Measurements from ENCODE around the gene SPIRE1. TPM values are rescaled to one million over a fixed set of nuclear protein-coding genes. Genes with fewer than 3 reads are reported as not detected.
"Not testable (repeated sequence)": the region's sequence is repeated elsewhere in the genome, so short reads cannot be mapped to it uniquely, and the experiment has no call there.

Gene SPIRE1
- total RNA-seq, 2 experiments from 2014 or later, result 0.99 to 1.4 TPM

DNA sequence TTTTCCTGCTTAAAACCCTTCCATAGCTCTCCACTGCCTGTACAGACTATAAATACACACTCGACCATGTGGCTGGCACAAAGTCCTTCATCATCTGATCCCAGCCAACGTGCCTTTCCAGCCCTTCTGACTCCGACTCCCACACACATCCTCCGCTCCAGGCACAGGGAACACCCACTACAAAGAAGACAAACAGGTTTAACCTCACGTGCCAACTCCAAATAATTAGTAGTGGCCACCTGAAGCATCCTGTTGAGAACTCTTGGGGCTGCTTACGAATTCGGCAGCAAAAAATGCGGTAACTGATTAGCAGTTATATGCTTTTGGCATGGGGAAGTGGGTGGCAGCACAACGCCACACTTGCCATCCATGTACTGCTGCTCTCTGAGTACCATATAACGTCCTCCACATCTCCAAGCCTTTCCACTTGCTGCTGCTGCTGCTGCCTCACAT, 12.1 kb downstream of the SPIRE1 start:
- ChIA-PET POLR2A (no interaction called here), CTCF (interaction anchor here (1.2 kb wide), 1 partner anchor 16 kb away, joined by 3 read pairs; no protein-coding TSS in a partner anchor)
- H3K9me3 Mint-ChIP-seq, result no peaks in the 10 kb centered on the region
- Histone ChIP-seq H3K36me3 (ENCODE audit: insufficient read depth, low read length) (no peaks in the 10 kb centered on the region), H3K27me3 (ENCODE audit: control insufficient read depth in 1 of 2, insufficient read depth in 2 of 2, low read length in 2 of 2) (peaks cover 0 to 3% of the 10 kb centered on the region in 2 experiments), H3K9me3 (ENCODE audit: control insufficient read depth in 1 of 2, insufficient read depth in 1 of 2, low read length in 2 of 2) (no peaks in the 10 kb centered on the region), H3K4me3 (ENCODE audit: low read length) (no peak overlapping the region), H3K27ac (ENCODE audit: low read depth in 1 of 2, low read length in 2 of 2) (no peak overlapping the region), H3K4me1 (ENCODE audit: insufficient read depth, low read length) (no peaks in the 10 kb centered on the region)
- H3K27me3 Mint-ChIP-seq, result peaks cover 33% of the 10 kb centered on the region
- H3K27ac Mint-ChIP-seq, result no peak overlapping the region
- TF ChIP-seq, protein P1, sequence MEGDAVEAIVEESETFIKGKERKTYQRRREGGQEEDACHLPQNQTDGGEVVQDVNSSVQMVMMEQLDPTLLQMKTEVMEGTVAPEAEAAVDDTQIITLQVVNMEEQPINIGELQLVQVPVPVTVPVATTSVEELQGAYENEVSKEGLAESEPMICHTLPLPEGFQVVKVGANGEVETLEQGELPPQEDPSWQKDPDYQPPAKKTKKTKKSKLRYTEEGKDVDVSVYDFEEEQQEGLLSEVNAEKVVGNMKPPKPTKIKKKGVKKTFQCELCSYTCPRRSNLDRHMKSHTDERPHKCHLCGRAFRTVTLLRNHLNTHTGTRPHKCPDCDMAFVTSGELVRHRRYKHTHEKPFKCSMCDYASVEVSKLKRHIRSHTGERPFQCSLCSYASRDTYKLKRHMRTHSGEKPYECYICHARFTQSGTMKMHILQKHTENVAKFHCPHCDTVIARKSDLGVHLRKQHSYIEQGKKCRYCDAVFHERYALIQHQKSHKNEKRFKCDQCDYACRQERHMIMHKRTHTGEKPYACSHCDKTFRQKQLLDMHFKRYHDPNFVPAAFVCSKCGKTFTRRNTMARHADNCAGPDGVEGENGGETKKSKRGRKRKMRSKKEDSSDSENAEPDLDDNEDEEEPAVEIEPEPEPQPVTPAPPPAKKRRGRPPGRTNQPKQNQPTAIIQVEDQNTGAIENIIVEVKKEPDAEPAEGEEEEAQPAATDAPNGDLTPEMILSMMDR (IDR thresholded peaks at IDR 0.05), result no peak
- H3K36me3 Mint-ChIP-seq (ENCODE audit: low read depth), result no peaks in the 10 kb centered on the region
- DNase-seq (no peak), ATAC-seq (ENCODE audit: poor library complexity) (no peak)
- intact Hi-C loops (cut with DNase I, micrococcal nuclease), result no loop called here
- no peak overlapping the region for H3K4me3 Mint-ChIP-seq
- no peaks in the 10 kb centered on the region for H3K4me1 Mint-ChIP-seq (ENCODE audit: low read depth)

DNA sequence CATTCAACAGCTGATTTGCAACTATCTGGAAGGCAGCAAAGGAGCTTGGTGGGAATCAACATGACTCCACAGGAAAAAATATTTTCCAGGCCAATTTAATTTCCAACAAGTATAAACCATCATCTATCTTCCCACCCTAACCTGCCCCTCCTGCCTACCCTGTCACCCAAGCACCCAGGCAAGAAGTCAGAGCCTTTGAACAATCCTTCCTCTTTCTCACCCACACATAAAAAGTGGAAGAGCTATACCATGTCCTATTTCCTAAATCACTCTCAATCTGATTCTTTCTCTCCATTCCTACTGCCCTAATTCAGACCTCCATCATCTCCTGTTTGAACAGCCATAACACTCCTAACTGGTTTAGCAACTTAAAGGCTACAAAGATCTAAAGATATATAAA, 12.7 kb downstream of the SPIRE1 start:
- Mint-ChIP-seq H3K27ac (no peak overlapping the region), H3K36me3 (ENCODE audit: low read depth) (no peaks in the 10 kb centered on the region), H3K4me3 (no peak overlapping the region), H3K27me3 (peaks cover 37% of the 10 kb centered on the region), H3K4me1 (ENCODE audit: low read depth) (no peaks in the 10 kb centered on the region), H3K9me3 (no peaks in the 10 kb centered on the region)
- no peaks in the 10 kb centered on the region for H3K4me1 ChIP-seq (ENCODE audit: insufficient read depth, low read length)
- CTCF ChIA-PET, result interaction anchor here (1.2 kb wide), 1 partner anchor 16 kb away, joined by 3 read pairs; no protein-coding TSS in a partner anchor
- no peaks in the 10 kb centered on the region for H3K9me3 ChIP-seq (ENCODE audit: control insufficient read depth in 1 of 2, insufficient read depth in 1 of 2, low read length in 2 of 2)
- H3K36me3 ChIP-seq (ENCODE audit: insufficient read depth, low read length), result no peaks in the 10 kb centered on the region
- no peak overlapping the region for H3K4me3 ChIP-seq (ENCODE audit: low read length)
- intact Hi-C loops (cut with DNase I, micrococcal nuclease), result no loop called here
- no peak for DNase-seq
- H3K27me3 ChIP-seq (ENCODE audit: control insufficient read depth in 1 of 2, insufficient read depth in 2 of 2, low read length in 2 of 2), result peaks cover 0 to 3% of the 10 kb centered on the region in 2 experiments
- POLR2A ChIA-PET, result no interaction called here
- TF ChIP-seq, protein P1 (IDR thresholded peaks at IDR 0.05), result no peak
- H3K27ac ChIP-seq (ENCODE audit: low read depth in 1 of 2, low read length in 2 of 2), result no peak overlapping the region
- ATAC-seq (ENCODE audit: poor library complexity), result no peak

DNA sequence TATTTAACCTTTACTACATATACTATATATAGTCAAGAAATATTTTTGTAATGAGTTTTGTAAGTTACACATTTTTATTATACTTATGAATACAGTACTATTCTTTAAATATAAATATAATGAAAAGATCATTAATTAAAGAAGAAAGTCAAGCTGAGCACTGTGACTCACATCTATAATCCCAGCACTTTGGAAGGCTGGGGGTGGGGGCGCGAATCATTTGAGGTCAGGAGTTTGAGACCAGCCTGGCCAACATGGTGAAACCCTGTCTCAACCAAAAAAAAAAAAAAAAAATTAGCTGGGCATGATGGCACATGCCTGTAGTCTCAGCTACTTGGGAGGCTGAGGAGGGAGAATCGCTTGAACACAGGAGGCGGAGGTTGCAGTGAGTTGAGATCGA, 14.2 kb downstream of the SPIRE1 start:
- POLR2A ChIA-PET; H3K9me3 ChIP-seq (ENCODE audit: control insufficient read depth in 1 of 2, insufficient read depth in 1 of 2, low read length in 2 of 2); H3K36me3 Mint-ChIP-seq (ENCODE audit: low read depth); ATAC-seq (ENCODE audit: poor library complexity); H3K36me3 ChIP-seq (ENCODE audit: insufficient read depth, low read length); H3K4me1 ChIP-seq (ENCODE audit: insufficient read depth, low read length); CTCF ChIA-PET; H3K4me3 Mint-ChIP-seq; H3K27ac Mint-ChIP-seq; H3K27me3 ChIP-seq (ENCODE audit: control insufficient read depth in 1 of 2, insufficient read depth in 2 of 2, low read length in 2 of 2); H3K4me3 ChIP-seq (ENCODE audit: low read length); DNase-seq; H3K27ac ChIP-seq (ENCODE audit: low read depth in 1 of 2, low read length in 2 of 2); intact Hi-C loops (cut with DNase I, micrococcal nuclease); H3K9me3 Mint-ChIP-seq; H3K4me1 Mint-ChIP-seq (ENCODE audit: low read depth): not testable (repeated sequence)
- H3K27me3 Mint-ChIP-seq, result peaks cover 32% of the 10 kb centered on the region

DNA sequence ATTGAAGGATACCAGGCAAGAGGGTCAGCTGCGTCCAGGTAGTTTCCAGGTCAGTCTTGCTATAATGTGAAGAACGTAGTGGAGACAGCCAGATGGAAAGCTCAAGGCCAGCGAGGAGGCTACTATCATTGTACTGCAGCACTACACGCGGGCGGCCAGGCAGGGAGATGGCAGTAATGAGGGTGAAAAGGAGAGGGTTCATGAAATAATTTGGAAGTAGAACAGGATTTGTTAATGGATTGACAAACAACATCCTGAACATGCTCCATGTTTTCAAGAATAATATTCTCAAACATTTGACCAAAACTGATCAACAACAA, 17.1 kb downstream of the SPIRE1 start:
- H3K9me3 ChIP-seq (ENCODE audit: control insufficient read depth in 1 of 2, insufficient read depth in 1 of 2, low read length in 2 of 2), result no peaks in the 10 kb centered on the region
- no peaks in the 10 kb centered on the region for H3K27me3 ChIP-seq (ENCODE audit: control insufficient read depth in 1 of 2, insufficient read depth in 2 of 2, low read length in 2 of 2)
- TF ChIP-seq, protein P1 (IDR thresholded peaks at IDR 0.05), result no peak
- no peaks in the 10 kb centered on the region for H3K4me1 ChIP-seq (ENCODE audit: insufficient read depth, low read length)
- no peaks in the 10 kb centered on the region for H3K4me1 Mint-ChIP-seq (ENCODE audit: low read depth)
- no peak overlapping the region for H3K27ac ChIP-seq (ENCODE audit: low read depth in 1 of 2, low read length in 2 of 2)
- H3K4me3 Mint-ChIP-seq, result no peak overlapping the region
- no peaks in the 10 kb centered on the region for H3K36me3 Mint-ChIP-seq (ENCODE audit: low read depth)
- DNase-seq (no peak), ATAC-seq (ENCODE audit: poor library complexity) (no peak)
- no peaks in the 10 kb centered on the region for H3K9me3 Mint-ChIP-seq
- intact Hi-C loops (cut with DNase I, micrococcal nuclease), result no loop called here
- H3K27ac Mint-ChIP-seq, result no peak overlapping the region
- no peak overlapping the region for H3K4me3 ChIP-seq (ENCODE audit: low read length)
- ChIA-PET CTCF (no interaction called here), POLR2A (no interaction called here)
- H3K27me3 Mint-ChIP-seq, result peaks cover 18% of the 10 kb centered on the region
- H3K36me3 ChIP-seq (ENCODE audit: insufficient read depth, low read length), result no peaks in the 10 kb centered on the region

All from CD4-positive, alpha-beta T cell (primary cell).